HG03520 (cell line): ENCODE data around the gene PXDN.

ENCODE experiments used
- ATAC-seq: cut with Tn5 transposase; IDR thresholded peaks from one replicate; pipeline ENCODE4 v1.9.1; 2021; ENCODE audit warnings: mild to moderate bottlenecking, moderate library complexity; ENCODE audit not compliant: unreplicated experiment

The PXDN gene

DNA sequence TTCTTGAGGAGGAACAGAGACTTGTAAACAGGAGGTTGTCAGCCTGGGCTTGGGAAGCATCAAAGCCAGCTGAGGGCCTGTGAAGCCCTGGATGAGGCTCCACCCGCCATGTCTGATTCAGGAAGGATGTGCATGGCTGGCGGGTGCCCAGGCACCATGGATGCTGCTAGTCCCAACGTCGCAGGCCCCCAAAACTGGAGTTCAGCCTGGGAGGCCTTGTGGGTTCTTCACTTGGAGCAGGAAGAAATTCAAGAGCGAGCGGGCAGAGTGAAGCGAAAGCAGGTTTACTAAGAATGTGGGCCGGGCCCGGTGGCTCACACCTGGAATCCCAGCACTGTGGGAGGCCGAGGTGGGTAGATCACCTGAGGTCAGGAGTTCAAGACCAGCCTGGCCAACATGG lies 12.1 kb upstream of the PXDN start:
- no peak for ATAC-seq

DNA sequence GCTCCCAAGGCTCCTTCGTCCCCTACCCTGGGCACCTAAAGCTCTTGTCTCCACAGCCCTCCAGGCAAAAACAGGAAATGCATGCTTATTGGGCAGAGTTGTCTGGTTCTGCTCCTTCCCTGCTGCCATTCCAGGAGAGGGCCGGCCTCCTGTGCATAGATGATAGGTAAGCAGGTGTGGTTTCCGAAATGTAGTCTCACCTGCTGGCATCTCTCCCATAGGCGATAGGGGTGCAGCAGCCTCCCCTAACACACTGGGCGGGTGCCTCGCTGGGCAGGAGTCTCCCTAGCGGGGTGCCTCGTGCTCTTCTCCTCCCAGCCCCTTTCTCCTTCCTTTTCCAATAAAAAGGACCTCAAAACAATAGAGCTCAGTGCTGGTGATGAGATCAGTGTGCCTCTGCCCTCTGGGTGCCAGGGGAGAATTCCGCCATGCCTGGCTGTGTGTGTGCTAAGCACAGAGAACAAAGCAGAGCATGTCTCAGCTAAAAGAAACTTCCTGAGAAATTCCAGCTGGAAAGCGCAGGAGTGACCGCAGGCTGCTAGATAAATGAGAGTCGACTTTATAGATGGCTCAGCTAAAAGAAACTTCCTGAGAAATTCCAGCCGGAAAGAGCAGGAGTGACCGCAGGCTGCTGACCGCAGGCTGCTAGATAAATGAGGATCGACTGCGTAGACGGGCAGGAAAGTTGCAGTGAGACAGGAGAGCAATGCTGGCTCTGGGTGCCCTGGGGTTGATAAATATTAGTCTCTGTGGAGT lies 11.3 kb upstream of the PXDN start:
- no peak for ATAC-seq

DNA sequence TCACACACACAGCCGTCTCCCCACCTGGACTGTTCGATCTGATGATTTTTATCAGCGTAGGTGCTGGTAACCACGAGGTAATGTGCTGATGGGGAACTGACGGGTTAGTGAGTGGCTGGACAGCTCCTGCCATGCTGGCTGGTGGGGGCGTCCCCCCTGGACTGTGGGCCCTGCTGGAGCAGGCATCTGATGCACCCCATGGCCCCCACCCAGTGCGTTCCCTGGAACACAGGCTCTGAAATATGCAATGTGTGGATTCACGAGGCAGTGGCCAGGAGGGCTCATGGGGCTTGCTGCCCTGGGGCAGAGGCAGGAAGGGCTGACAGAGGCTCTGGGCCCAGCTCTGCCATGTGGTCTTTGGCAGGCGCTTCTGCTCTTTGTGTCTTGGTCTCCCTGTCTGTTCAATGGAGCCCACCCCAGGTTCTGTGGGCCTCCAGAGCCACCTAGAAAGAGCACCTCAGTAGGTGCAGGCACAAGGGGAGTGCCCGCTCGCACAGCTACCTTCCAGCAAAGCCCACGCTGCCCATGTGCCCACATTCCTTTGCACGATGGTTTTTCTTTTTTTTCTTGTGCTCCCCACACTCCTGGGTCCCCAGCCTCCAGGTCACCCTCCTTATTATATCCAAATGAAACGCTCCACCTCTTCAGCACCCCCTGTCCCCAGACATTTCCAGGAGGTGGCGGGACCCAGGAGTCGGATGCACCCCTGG lies 10.3 kb upstream of the PXDN start:
- no peak for ATAC-seq

- ATAC-seq: no peak
Measured at GRCh38 chr2:1754046-1754445, 9.7 kb upstream of the PXDN start.

DNA sequence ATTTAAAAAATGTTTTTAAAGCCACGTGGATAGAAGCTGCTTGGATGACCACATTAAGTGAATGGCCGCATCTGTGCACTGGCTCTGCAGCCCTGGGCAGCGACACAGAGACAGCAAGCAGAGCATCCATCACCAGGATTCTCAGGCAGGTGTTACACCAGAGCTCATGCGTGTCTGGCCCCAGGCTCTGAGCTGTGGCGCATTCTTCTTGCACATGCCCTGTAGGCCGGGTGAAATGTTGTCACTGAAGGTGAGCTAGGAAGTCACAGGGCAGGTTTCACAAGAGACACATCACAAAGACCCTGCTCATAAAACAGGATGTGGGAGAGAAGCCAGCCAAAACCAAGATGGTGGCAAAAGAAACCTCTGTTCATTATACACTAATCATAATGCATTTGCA lies 8.4 kb upstream of the PXDN start:
- ATAC-seq: no peak

GRCh38 chr2:1751767-1752725 lies 7.7 kb upstream of the PXDN start:
- ATAC-seq: no peak

- no peak for ATAC-seq
Measured at GRCh38 chr2:1750933-1751766, 6.8 kb upstream of the PXDN start.

GRCh38 chr2:1750270-1750932 lies 6.1 kb upstream of the PXDN start:
- no peak for ATAC-seq

DNA sequence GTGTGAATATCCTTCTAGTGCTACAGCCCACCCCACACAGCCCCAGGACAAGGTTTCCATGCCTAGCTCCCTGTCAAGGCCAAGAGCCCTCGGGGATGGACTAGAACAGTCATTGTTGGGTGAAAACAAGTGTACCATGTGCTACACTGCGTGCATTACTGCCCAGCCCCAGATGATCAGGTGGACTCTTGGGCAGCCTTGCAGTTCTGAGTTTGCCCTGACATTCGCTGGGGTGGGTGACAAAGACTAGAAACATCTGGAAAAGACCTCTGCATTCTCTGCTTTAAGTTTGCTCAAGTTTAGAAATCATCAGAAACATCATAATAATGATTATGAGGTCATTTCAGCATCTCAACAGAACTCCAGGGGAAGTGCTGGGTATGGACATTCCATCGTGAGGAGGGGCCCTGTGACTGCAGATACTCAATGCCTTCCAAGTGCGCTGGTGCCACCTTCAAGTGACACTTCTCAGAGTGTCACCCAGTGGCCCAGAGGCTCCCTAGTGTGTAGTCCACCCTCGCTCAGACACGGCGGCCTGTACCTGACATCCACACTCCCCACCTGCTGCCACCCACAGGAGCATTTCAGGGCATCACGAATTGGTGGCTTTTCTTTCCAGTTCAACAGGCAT lies 5.3 kb upstream of the PXDN start:
- ATAC-seq: no peak

GRCh38 chr2:1748741-1749488 lies 4.6 kb upstream of the PXDN start:
- no peak for ATAC-seq

GRCh38 chr2:1748176-1748740 lies 3.9 kb upstream of the PXDN start:
- ATAC-seq: no peak

GRCh38 chr2:1747065-1747941 lies 3.0 kb upstream of the PXDN start:
- ATAC-seq: no peak

DNA sequence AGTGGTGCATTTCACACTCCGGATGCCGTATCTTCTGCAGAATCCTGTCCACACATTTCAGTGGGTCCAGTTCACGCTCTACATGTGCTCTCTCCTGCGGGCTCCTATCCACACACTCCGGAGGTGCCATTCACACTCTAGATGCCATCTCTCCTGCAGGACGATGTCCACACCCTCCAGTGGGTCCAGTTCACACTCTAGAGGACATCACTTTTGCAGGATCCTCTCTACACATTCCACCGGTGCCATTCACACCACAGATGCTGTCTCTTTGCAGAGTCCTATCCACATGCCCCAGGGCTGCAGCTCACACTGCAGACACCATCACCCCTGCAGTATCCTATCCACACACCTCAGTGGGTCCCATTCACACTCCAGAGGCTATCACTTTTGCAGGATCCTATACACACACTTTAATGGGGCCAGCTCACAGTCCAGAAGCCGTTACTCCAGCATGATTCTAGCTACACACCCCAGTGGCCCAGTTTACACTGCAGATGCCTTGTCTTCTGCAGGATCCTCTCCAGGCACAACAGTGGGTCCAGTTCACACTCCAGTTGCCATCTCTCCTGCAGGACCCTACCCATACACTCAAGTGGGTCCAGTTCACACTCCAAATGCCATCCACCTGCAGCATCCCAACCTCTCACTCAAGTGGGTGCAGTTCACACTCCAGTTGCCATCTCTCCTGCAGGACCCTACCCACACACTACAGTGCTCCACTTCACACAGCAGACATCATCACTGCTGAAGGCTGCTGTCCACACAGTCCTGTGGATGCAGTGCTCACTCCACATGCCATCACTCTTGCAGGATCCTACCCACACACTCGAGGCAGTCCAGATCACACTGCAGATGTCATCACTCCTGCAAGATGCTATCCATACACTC lies 2.1 kb upstream of the PXDN start:
- ATAC-seq: no peak

- no peak for ATAC-seq
Measured at GRCh38 chr2:1745171-1746023, 1.1 kb upstream of the PXDN start.

GRCh38 chr2:1744151-1744445 lies 217 bp downstream of the PXDN start:
- no peak for ATAC-seq
